AG04450 (cell line): Measurements from ENCODE around the gene SUN5. TPM values are rescaled to one million over a fixed set of nuclear protein-coding genes. Genes with fewer than 3 reads are reported as not detected.

Source experiments
- CTCF ChIA-PET: fragments of 300-600, 350-600 bp; formaldehyde crosslinking; extraction: SDS; loops from one replicate; lab custom pipeline; 2022; ENCODE audit warnings: antibody characterized with exemption, inconsistent platforms; lab: Charles Lee
- POLR2A ChIA-PET: fragments of 350-600 bp; formaldehyde crosslinking; extraction: SDS; loops from one replicate; lab custom pipeline; 2021; ENCODE audit warnings: antibody characterized with exemption, inconsistent platforms; lab: Yijun Ruan, JAX
- DNase-seq: peaks from one replicate; pipeline ENCODE4 v3.0.0-alpha.2; 2011; ENCODE audit warnings: low read depth, low spot score
- H3K27ac ChIP-seq: one replicate; pipeline ENCODE4 v1.5.1; 2012; ENCODE audit warnings: low read depth, low read length, control low read depth
- H3K27me3 ChIP-seq: one replicate; pipeline ENCODE4 v1.6.0; 2012; ENCODE audit warnings: low read length; ENCODE audit not compliant: control insufficient read depth, insufficient read depth
- H3K4me3 ChIP-seq: 2 replicates; pipeline ENCODE4 v1.5.1; 2011; ENCODE audit warnings: mild to moderate bottlenecking, low read depth, low read length, control low read depth
- H3K9me3 ChIP-seq: 2 replicates; pipeline ENCODE4 v1.5.1; 2012; ENCODE audit warnings: low read length; ENCODE audit not compliant: control insufficient read depth, insufficient read depth
- CTCF ChIP-seq: IDR thresholded peaks from 2 replicates; pipeline ENCODE4 v1.5.1; 2011; ENCODE audit warnings: low read depth, low read length, control low read depth, inconsistent platforms
- polyA plus RNA-seq: library from polyadenylated mRNA; depleted of rRNA; stranded (reverse); fragments of >200 nt; gene quantifications from 2 replicates; pipeline ENCODE4 v1.2.3, GENCODE V29; 2011

Gene SUN5
- polyA plus RNA-seq, 1 experiment, result not detected

GRCh38 chr20:32946629-32947028 lies 57.6 kb downstream of the SUN5 start:
- ChIA-PET CTCF (interaction anchor here (0.8 to 4.6 kb wide), 9 partner anchors 10 to 273 kb away, joined by 3 to 82 read pairs (median 7); partner anchors contain the start of gene C20orf203), POLR2A (no interaction called here)
- peaks cover 14% of the 10 kb centered on the region for H3K27me3 ChIP-seq

GRCh38 chr20:32945710-32946221 lies 58.5 kb downstream of the SUN5 start:
- POLR2A ChIA-PET, result no interaction called here
- TF ChIP-seq CTCF, result peak; percentile 72
- H3K4me3 ChIP-seq, result no peak overlapping the region
- CTCF ChIA-PET, result interaction anchor here (0.6 to 4.6 kb wide), 14 partner anchors 8 to 272 kb away, joined by 3 to 82 read pairs (median 6); partner anchors contain the start of gene C20orf203
- no peaks in the 10 kb centered on the region for H3K9me3 ChIP-seq
- peaks cover 14% of the 10 kb centered on the region for H3K27me3 ChIP-seq
- no peak overlapping the region for H3K27ac ChIP-seq
- peak; percentile 3 for DNase-seq

More at GRCh38 chr20:32946629-32947028, 57.6 kb downstream of the SUN5 start:
- H3K9me3 ChIP-seq, result no peaks in the 10 kb centered on the region
- no peak for DNase-seq
- TF ChIP-seq CTCF, result no peak
- no peak overlapping the region for H3K4me3 ChIP-seq
- no peak overlapping the region for H3K27ac ChIP-seq

- CTCF ChIA-PET, result interaction anchor here (4.6 kb wide), 1 partner anchor 154 kb away, joined by 82 read pairs; no protein-coding TSS in a partner anchor
- Histone ChIP-seq H3K9me3 (no peaks in the 10 kb centered on the region), H3K4me3 (no peak overlapping the region), H3K27ac (no peak overlapping the region), H3K27me3 (peaks cover 6% of the 10 kb centered on the region)
- DNase-seq, result no peak
- TF ChIP-seq CTCF, result no peak
- POLR2A ChIA-PET, result no interaction called here
Observed at GRCh38 chr20:32943490-32944052, 60.7 kb downstream of the SUN5 start.

- DNase-seq, result no peak
- no peak overlapping the region for H3K27ac ChIP-seq
- H3K27me3 ChIP-seq, result no peaks in the 10 kb centered on the region
- CTCF ChIA-PET, result no interaction called here
- POLR2A ChIA-PET, result no interaction called here
- no peak overlapping the region for H3K4me3 ChIP-seq
- TF ChIP-seq CTCF, result no peak
- no peaks in the 10 kb centered on the region for H3K9me3 ChIP-seq
Observed at GRCh38 chr20:32941155-32941885, 62.9 kb downstream of the SUN5 start.

DNA sequence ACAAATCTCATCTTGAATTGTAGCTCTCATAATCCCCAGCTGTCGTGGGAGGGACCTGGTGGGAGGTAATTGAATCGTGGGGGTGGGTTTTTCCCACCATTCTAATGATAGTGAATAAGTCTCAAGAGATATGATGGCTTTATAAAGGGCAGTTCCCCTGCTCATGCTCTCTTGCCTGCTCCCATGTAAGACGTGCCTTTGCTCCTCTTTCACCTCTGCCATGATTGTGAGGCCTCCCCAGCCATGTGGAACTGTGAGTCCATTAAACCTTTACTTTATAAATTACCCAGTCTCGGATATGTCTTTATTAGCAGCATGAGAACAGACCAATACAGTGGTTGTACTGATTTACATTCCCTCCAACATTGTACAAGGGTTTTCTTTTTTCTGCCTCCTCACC lies 69.7 kb downstream of the SUN5 start:
- TF ChIP-seq CTCF, result no peak

More for the DNA sequence above, 69.7 kb downstream of the SUN5 start:
- Histone ChIP-seq H3K4me3 (no peak overlapping the region), H3K27me3 (peaks cover 10% of the 10 kb centered on the region), H3K9me3 (no peaks in the 10 kb centered on the region; the same call in 1 of the 2 replicates), H3K27ac (no peak overlapping the region)
- DNase-seq, result no peak
- POLR2A ChIA-PET, result no interaction called here
- CTCF ChIA-PET, result no interaction called here
